Measurements from ENCODE around the gene TUNAR.

TUNAR gene

GRCh38 chr14:95858893-95859292, 17.7 kb upstream of the TUNAR start:
- H3K4me3 Mint-ChIP-seq = no peak overlapping the region
- H3K9me3 Mint-ChIP-seq = no peaks in the 10 kb centered on the region
- no peaks in the 10 kb centered on the region for H3K36me3 Mint-ChIP-seq (ENCODE audit: low read depth)
- DNase-seq = no peak
- no peak for TF ChIP-seq CTCF (IDR thresholded peaks at IDR 0.05)
- peaks cover 10% of the 10 kb centered on the region for H3K27me3 Mint-ChIP-seq (ENCODE audit: low read depth, poor library complexity)
- H3K27ac Mint-ChIP-seq = no peak overlapping the region
- no peaks in the 10 kb centered on the region for H3K4me1 Mint-ChIP-seq

GRCh38 chr14:95862243-95862642, 14.4 kb upstream of the TUNAR start:
- peaks cover 16% of the 10 kb centered on the region for H3K27me3 Mint-ChIP-seq (ENCODE audit: low read depth, poor library complexity)
- no peaks in the 10 kb centered on the region for H3K4me1 Mint-ChIP-seq
- DNase-seq = peak; percentile 30
- no peak for TF ChIP-seq CTCF (IDR thresholded peaks at IDR 0.05)
- no peak overlapping the region for H3K4me3 Mint-ChIP-seq
- no peaks in the 10 kb centered on the region for H3K9me3 Mint-ChIP-seq
- no peak overlapping the region for H3K27ac Mint-ChIP-seq
- no peaks in the 10 kb centered on the region for H3K36me3 Mint-ChIP-seq (ENCODE audit: low read depth)

- H3K4me1 Mint-ChIP-seq = no peaks in the 10 kb centered on the region
- no peak overlapping the region for H3K27ac Mint-ChIP-seq
- no peaks in the 10 kb centered on the region for H3K36me3 Mint-ChIP-seq (ENCODE audit: low read depth)
- H3K27me3 Mint-ChIP-seq (ENCODE audit: low read depth, poor library complexity) = peaks cover 21% of the 10 kb centered on the region
- no peak overlapping the region for H3K4me3 Mint-ChIP-seq
- H3K9me3 Mint-ChIP-seq = no peaks in the 10 kb centered on the region
- no peak for DNase-seq
- no peak for TF ChIP-seq CTCF (IDR thresholded peaks at IDR 0.05)
Measured at GRCh38 chr14:95863295-95863694, 13.3 kb upstream of the TUNAR start.

- no peak overlapping the region for H3K27ac Mint-ChIP-seq
- no peak for TF ChIP-seq CTCF (IDR thresholded peaks at IDR 0.05)
- no peaks in the 10 kb centered on the region for H3K36me3 Mint-ChIP-seq (ENCODE audit: low read depth)
- H3K4me3 Mint-ChIP-seq = no peak overlapping the region
- H3K4me1 Mint-ChIP-seq = no peaks in the 10 kb centered on the region
- H3K27me3 Mint-ChIP-seq (ENCODE audit: low read depth, poor library complexity) = peaks cover 47% of the 10 kb centered on the region
- no peak for DNase-seq
- no peaks in the 10 kb centered on the region for H3K9me3 Mint-ChIP-seq
Measured at GRCh38 chr14:95869776-95870175, 6.9 kb upstream of the TUNAR start.

GRCh38 chr14:95870772-95871171, 5.9 kb upstream of the TUNAR start:
- H3K36me3 Mint-ChIP-seq (ENCODE audit: low read depth) = no peaks in the 10 kb centered on the region
- DNase-seq = no peak
- no peak for TF ChIP-seq CTCF (IDR thresholded peaks at IDR 0.05)
- no peaks in the 10 kb centered on the region for H3K4me1 Mint-ChIP-seq
- H3K9me3 Mint-ChIP-seq = no peaks in the 10 kb centered on the region
- H3K4me3 Mint-ChIP-seq = no peak overlapping the region
- H3K27ac Mint-ChIP-seq = no peak overlapping the region
- peaks cover 57% of the 10 kb centered on the region for H3K27me3 Mint-ChIP-seq (ENCODE audit: low read depth, poor library complexity)

GRCh38 chr14:95871531-95871930, 5.1 kb upstream of the TUNAR start:
- H3K4me3 Mint-ChIP-seq = no peak overlapping the region
- H3K36me3 Mint-ChIP-seq (ENCODE audit: low read depth) = no peaks in the 10 kb centered on the region
- H3K27me3 Mint-ChIP-seq (ENCODE audit: low read depth, poor library complexity) = peaks cover 56% of the 10 kb centered on the region
- H3K4me1 Mint-ChIP-seq = no peaks in the 10 kb centered on the region
- no peak for DNase-seq
- H3K27ac Mint-ChIP-seq = no peak overlapping the region
- H3K9me3 Mint-ChIP-seq = no peaks in the 10 kb centered on the region
- no peak for TF ChIP-seq CTCF (IDR thresholded peaks at IDR 0.05)
